HepG2 (cell line): ENCODE data around the gene PLK5. TPM values are rescaled to one million over a fixed set of nuclear protein-coding genes. Genes with fewer than 3 reads are reported as not detected.
A peak's percentile ranks its signal among the peaks of the same experiment; 100 is the strongest.

Experiments used
- AHR ChIP-seq: IDR thresholded peaks from 2 replicates; pipeline ENCODE4 v1.6.1; 2018; ENCODE audit warnings: missing genetic modification reagents, missing compliant biosample characterization
- CCDC6 ChIP-seq: sonication (generic); formaldehyde crosslinking; IDR thresholded peaks from 2 replicates; pipeline ENCODE4 v1.8.1; 2022; ENCODE audit warnings: mild to moderate bottlenecking, missing genetic modification reagents, moderate library complexity
- DRAP1 ChIP-seq: IDR thresholded peaks from 2 replicates; pipeline ENCODE4 v1.6.1; 2016; ENCODE audit warnings: missing genetic modification reagents, missing compliant biosample characterization
- FOXK1 ChIP-seq: sonication (generic); formaldehyde crosslinking; IDR thresholded peaks from 2 replicates; pipeline ENCODE4 v1.4.0; 2020; ENCODE audit warnings: low read depth, missing genetic modification reagents, borderline replicate concordance
- HMGXB4 ChIP-seq, 2 experiments: sonication (generic) in 1 of 2; formaldehyde crosslinking in 1 of 2; IDR thresholded peaks; 2 replicates each; pipeline versions ENCODE4 v1.4.0 to v1.6.1; 2018 to 2020; ENCODE audit warnings: missing genetic modification reagents in 2 of 2, borderline replicate concordance in 1 of 2, low read depth in 1 of 2, mild to moderate bottlenecking in 1 of 2, missing biosample characterization in 1 of 2
- JUN ChIP-seq: sonication (generic); formaldehyde crosslinking; IDR thresholded peaks from 2 replicates; pipeline ENCODE4 v1.4.0; 2020; ENCODE audit warnings: mild to moderate bottlenecking, missing genetic modification reagents
- KAT8 ChIP-seq: IDR thresholded peaks from 2 replicates; pipeline ENCODE4 v1.6.1; 2016; ENCODE audit warnings: missing genetic modification reagents, missing compliant biosample characterization
- KDM3A ChIP-seq: IDR thresholded peaks from 2 replicates; pipeline ENCODE4 v1.6.1; 2018; ENCODE audit warnings: low read depth, missing compliant biosample characterization
- KLF6 ChIP-seq: IDR thresholded peaks from 2 replicates; pipeline ENCODE4 v1.8.0; 2016; ENCODE audit warnings: missing biosample characterization, missing genetic modification reagents
- MXI1 ChIP-seq: IDR thresholded peaks from 3 replicates; pipeline ENCODE4 v1.6.1; 2012; ENCODE audit warnings: low read depth, low read length, inconsistent platforms, borderline replicate concordance
- NR0B2 ChIP-seq: sonication (generic); formaldehyde crosslinking; IDR thresholded peaks from 2 replicates; pipeline ENCODE4 v1.4.0; 2020; ENCODE audit warnings: mild to moderate bottlenecking, missing genetic modification reagents
- SKI ChIP-seq: fragments of 450-650 bp; IDR thresholded peaks from one replicate; pipeline ENCODE4 v1.6.1; 2018; ENCODE audit warnings: mild to moderate bottlenecking; ENCODE audit not compliant: partially characterized antibody
- SMAD3 ChIP-seq: sonication (generic); formaldehyde crosslinking; IDR thresholded peaks from 2 replicates; pipeline ENCODE4 v1.4.0; 2020; ENCODE audit warnings: missing genetic modification reagents
- SOX6 ChIP-seq, 2 experiments: fragments of 450-650 bp in 1 of 2; sonication (generic) in 1 of 2; formaldehyde crosslinking in 1 of 2; IDR thresholded peaks; 2 replicates each; pipeline versions ENCODE4 v1.4.0 to v1.6.1; 2017 to 2020; ENCODE audit warnings: antibody characterized with exemption in 1 of 2, mild to moderate bottlenecking in 1 of 2, missing genetic modification reagents in 1 of 2
- SP1 ChIP-seq, 2 experiments: fragments of 450-650 bp in 1 of 2; sonication (generic) in 1 of 2; formaldehyde crosslinking in 1 of 2; IDR thresholded peaks; 2 replicates each; pipeline versions ENCODE4 v1.4.0 to v1.6.1; 2016 to 2020; ENCODE audit warnings: missing genetic modification reagents in 1 of 2
- ZKSCAN5 ChIP-seq: sonication (generic); formaldehyde crosslinking; IDR thresholded peaks from 2 replicates; pipeline ENCODE4 v1.5.1; 2020; ENCODE audit warnings: mild to moderate bottlenecking, missing genetic modification reagents
- ZNF326 ChIP-seq: sonication (generic); formaldehyde crosslinking; IDR thresholded peaks from 2 replicates; pipeline ENCODE4 v1.4.0; 2020; ENCODE audit warnings: missing genetic modification reagents, borderline replicate concordance
- ZNF33B ChIP-seq: sonication (generic); formaldehyde crosslinking; IDR thresholded peaks from 2 replicates; pipeline ENCODE4 v1.5.1; 2020; ENCODE audit warnings: mild to moderate bottlenecking, missing genetic modification reagents
- ZNF34 ChIP-seq: sonication (generic); formaldehyde crosslinking; IDR thresholded peaks from 2 replicates; pipeline ENCODE4 v1.4.0; 2020; ENCODE audit warnings: mild to moderate bottlenecking, missing genetic modification reagents, borderline replicate concordance
- ZSCAN31 ChIP-seq: sonication (generic); formaldehyde crosslinking; IDR thresholded peaks from 2 replicates; pipeline ENCODE4 v1.5.0; 2020; ENCODE audit warnings: low read depth, mild to moderate bottlenecking, missing genetic modification reagents
- polyA plus RNA-seq, 8 experiments: library from polyadenylated mRNA; depleted of rRNA in 3 of 8; stranded (reverse) in 7 of 8; unstranded in 1 of 8; fragments of >200 nt; fragmentation: Illumina TruSeq in 4 of 8; extraction: Trizol in 4 of 8; gene quantifications; 2 replicates each; pipeline versions ENCODE4 v1.2.1 to v1.2.3, GENCODE V29; 2011 to 2016; ENCODE audit warnings: low read depth in 4 of 8, missing spikeins in 1 of 8, mixed read lengths in 1 of 8; ENCODE audit not compliant: insufficient read depth in 1 of 8
- total RNA-seq, 5 experiments: library from RNA; depleted of rRNA; stranded (reverse); fragments of >200 nt; fragmentation: Illumina TruSeq; extraction: Trizol; gene quantifications; 2 replicates each; pipeline ENCODE4 v1.2.3, GENCODE V29; 2016; ENCODE audit warnings: low read depth in 1 of 5

The PLK5 gene
- total and polyA plus RNA-seq, 2 of the 13 experiments (the other 11 are each of a cell fraction or from before 2014, with no cell fraction given), result not detected

GRCh38 chr19:1478934-1479707 is 44.8 kb upstream of the PLK5 start, which contains the start of gene C19orf25 (continued):
- TF ChIP-seq KDM3A (CRISPR knock-in tag) (0 out of 2 replicates have a peak, but pooled peaks have one; percentile 45), AHR (CRISPR knock-in tag) (no peak), ZKSCAN5 (CRISPR knock-in tag) (peak; percentile 58; the same call in 1 of the 2 replicates), KLF6 (peak; percentile 34; the same call in 1 of the 2 replicates), SP1 (IDR thresholded peaks at IDR 0.05) (no peak), SP1 (CRISPR knock-in tag; IDR thresholded peaks at IDR 0.05) (peak; percentile 71), CCDC6 (CRISPR knock-in tag) (0 out of 2 replicates have a peak, but pooled peaks have one; percentile 40), MXI1 (peak; percentile 77; the same call in 1 of the 3 replicates), DRAP1 (peak; percentile 25), SMAD3 (CRISPR knock-in tag) (peak; percentile 35; the same call in 1 of the 2 replicates), KAT8 (CRISPR knock-in tag) (peak; percentile 92), ZSCAN31 (CRISPR knock-in tag) (peak; percentile 44; the same call in 1 of the 2 replicates), HMGXB4 (CRISPR knock-in tag; IDR thresholded peaks at IDR 0.05; ENCODE audit: borderline replicate concordance in 1 of 2, low read depth in 1 of 2) (peak; percentile 36 to 54; a peak in 2 of 4 replicates), FOXK1 (CRISPR knock-in tag) (peak; percentile 41; the same call in 1 of the 2 replicates), ZNF34 (CRISPR knock-in tag) (no peak), NR0B2 (CRISPR knock-in tag) (0 out of 2 replicates have a peak, but pooled peaks have one; percentile 13), ZNF326 (no peak), JUN (CRISPR knock-in tag) (0 out of 2 replicates have a peak, but pooled peaks have one; percentile 44), SKI (peak; percentile 68), ZNF33B (CRISPR knock-in tag) (peak; percentile 51; the same call in 1 of the 2 replicates), SOX6 (IDR thresholded peaks at IDR 0.05) (no peak), SOX6 (CRISPR knock-in tag; IDR thresholded peaks at IDR 0.05) (no peak; the same call in 1 of the 2 replicates)
